IMR-90 (cell line): Measurements from ENCODE around the gene ADAM33.

Experiments
- BHLHE40 ChIP-seq: fragments of 150-350 bp; IDR thresholded peaks from 2 replicates; pipeline ENCODE4 v1.6.1; 2016; ENCODE audit warnings: mild to moderate bottlenecking, low read depth, low read length
- CHD1 ChIP-seq: IDR thresholded peaks from 2 replicates; pipeline ENCODE4 v1.6.1; 2012; ENCODE audit warnings: low read depth, low read length, improper control_type of control experiment
- MAFK ChIP-seq: IDR thresholded peaks from 2 replicates; pipeline ENCODE4 v1.6.1; 2012; ENCODE audit warnings: low read depth, low read length, improper control_type of control experiment
- MXI1 ChIP-seq: IDR thresholded peaks from 2 replicates; pipeline ENCODE4 v1.6.1; 2012; ENCODE audit warnings: low read depth, mild to moderate bottlenecking, low read length, moderate library complexity, borderline replicate concordance
- NFE2L2 ChIP-seq: fragments of 150-350 bp; IDR thresholded peaks from 2 replicates; pipeline ENCODE4 v1.6.1; 2016; ENCODE audit warnings: low read depth, mild to moderate bottlenecking, low read length
- POLR2A ChIP-seq: IDR thresholded peaks from 2 replicates; pipeline ENCODE4 v1.6.1; 2012; ENCODE audit warnings: mild to moderate bottlenecking, low read depth, low read length
- RAD21 ChIP-seq: IDR thresholded peaks from 2 replicates; pipeline ENCODE4 v1.6.1; 2012; ENCODE audit warnings: low read length, improper control_type of control experiment
- RCOR1 ChIP-seq: IDR thresholded peaks from 2 replicates; pipeline ENCODE4 v1.6.1; 2012; ENCODE audit warnings: mild to moderate bottlenecking, low read length, improper control_type of control experiment; ENCODE audit not compliant: insufficient replicate concordance
- RFX5 ChIP-seq: IDR thresholded peaks from 2 replicates; pipeline ENCODE4 v1.8.0; 2012; ENCODE audit warnings: low read depth, mild to moderate bottlenecking, low read length, moderate library complexity
- SMC3 ChIP-seq: fragments of 150-350 bp; IDR thresholded peaks from 2 replicates; pipeline ENCODE4 v1.6.1; 2016; ENCODE audit warnings: low read depth, mild to moderate bottlenecking, antibody characterized with exemption, low read length, moderate library complexity
- TF ChIP-seq, protein P1 (sequence below): conservative IDR thresholded peaks from 2 replicates; pipeline ENCODE4 v1.5.1; 2012; ENCODE audit warnings: mild to moderate bottlenecking, low read depth, low read length, improper control_type of control experiment
- TF ChIP-seq, protein P2 (sequence below): fragments of 150-350 bp; IDR thresholded peaks from 2 replicates; pipeline ENCODE4 v1.6.1; 2016; ENCODE audit warnings: low read depth, mild to moderate bottlenecking, low read length, moderate library complexity, borderline replicate concordance
- TF ChIP-seq, protein P3 (sequence below): fragments of 150-350 bp; IDR thresholded peaks from 2 replicates; pipeline ENCODE4 v1.6.1; 2017; ENCODE audit warnings: mild to moderate bottlenecking, antibody characterized with exemption, low read length, low read depth

DNA sequence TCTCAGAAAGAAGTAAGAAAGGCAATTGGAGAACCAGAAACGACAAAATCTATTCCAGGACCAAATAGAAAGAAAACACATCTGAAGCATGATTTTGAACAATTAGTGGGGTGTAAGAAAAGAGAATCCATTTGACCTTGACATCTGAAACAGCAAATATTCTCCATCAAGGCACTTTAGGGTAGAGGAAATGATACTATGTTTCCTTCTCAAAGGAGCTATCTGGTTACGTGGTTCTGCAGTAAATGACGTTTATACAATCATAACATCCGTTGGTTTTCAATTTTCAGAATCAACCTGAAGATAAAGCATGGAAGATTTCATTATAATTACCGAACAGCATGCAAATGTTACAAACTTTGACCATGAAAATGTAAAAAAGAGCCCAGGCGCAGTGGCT, 38.8 kb upstream of the ADAM33 start:
- TF ChIP-seq, protein P1, sequence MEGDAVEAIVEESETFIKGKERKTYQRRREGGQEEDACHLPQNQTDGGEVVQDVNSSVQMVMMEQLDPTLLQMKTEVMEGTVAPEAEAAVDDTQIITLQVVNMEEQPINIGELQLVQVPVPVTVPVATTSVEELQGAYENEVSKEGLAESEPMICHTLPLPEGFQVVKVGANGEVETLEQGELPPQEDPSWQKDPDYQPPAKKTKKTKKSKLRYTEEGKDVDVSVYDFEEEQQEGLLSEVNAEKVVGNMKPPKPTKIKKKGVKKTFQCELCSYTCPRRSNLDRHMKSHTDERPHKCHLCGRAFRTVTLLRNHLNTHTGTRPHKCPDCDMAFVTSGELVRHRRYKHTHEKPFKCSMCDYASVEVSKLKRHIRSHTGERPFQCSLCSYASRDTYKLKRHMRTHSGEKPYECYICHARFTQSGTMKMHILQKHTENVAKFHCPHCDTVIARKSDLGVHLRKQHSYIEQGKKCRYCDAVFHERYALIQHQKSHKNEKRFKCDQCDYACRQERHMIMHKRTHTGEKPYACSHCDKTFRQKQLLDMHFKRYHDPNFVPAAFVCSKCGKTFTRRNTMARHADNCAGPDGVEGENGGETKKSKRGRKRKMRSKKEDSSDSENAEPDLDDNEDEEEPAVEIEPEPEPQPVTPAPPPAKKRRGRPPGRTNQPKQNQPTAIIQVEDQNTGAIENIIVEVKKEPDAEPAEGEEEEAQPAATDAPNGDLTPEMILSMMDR, result no peak
- TF ChIP-seq POLR2A (no peak), RFX5 (no peak), MXI1 (no peak), SMC3 (no peak), BHLHE40 (no peak), RAD21 (no peak), CHD1 (no peak), MAFK (no peak), RCOR1 (no peak), NFE2L2 (no peak)
- TF ChIP-seq, protein P2, sequence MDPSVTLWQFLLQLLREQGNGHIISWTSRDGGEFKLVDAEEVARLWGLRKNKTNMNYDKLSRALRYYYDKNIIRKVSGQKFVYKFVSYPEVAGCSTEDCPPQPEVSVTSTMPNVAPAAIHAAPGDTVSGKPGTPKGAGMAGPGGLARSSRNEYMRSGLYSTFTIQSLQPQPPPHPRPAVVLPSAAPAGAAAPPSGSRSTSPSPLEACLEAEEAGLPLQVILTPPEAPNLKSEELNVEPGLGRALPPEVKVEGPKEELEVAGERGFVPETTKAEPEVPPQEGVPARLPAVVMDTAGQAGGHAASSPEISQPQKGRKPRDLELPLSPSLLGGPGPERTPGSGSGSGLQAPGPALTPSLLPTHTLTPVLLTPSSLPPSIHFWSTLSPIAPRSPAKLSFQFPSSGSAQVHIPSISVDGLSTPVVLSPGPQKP, result no peak
- TF ChIP-seq, protein P3, sequence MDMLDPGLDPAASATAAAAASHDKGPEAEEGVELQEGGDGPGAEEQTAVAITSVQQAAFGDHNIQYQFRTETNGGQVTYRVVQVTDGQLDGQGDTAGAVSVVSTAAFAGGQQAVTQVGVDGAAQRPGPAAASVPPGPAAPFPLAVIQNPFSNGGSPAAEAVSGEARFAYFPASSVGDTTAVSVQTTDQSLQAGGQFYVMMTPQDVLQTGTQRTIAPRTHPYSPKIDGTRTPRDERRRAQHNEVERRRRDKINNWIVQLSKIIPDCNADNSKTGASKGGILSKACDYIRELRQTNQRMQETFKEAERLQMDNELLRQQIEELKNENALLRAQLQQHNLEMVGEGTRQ, result no peak
